Stimulated activated CD8-positive, alpha-beta memory T cell treated with anti-CD3 and anti-CD28 coated beads, Interleukin-7, amount 100 ng/mL, for 1 hour (primary cell): ENCODE data around the gene UBL4A.

Experiments used
- DNase-seq, 2 donors: peaks; one replicate each; pipeline ENCODE4 v3.0.0-alpha.2; 2020; ENCODE audit warnings: low read depth in 2 of 2

The UBL4A gene

DNA sequence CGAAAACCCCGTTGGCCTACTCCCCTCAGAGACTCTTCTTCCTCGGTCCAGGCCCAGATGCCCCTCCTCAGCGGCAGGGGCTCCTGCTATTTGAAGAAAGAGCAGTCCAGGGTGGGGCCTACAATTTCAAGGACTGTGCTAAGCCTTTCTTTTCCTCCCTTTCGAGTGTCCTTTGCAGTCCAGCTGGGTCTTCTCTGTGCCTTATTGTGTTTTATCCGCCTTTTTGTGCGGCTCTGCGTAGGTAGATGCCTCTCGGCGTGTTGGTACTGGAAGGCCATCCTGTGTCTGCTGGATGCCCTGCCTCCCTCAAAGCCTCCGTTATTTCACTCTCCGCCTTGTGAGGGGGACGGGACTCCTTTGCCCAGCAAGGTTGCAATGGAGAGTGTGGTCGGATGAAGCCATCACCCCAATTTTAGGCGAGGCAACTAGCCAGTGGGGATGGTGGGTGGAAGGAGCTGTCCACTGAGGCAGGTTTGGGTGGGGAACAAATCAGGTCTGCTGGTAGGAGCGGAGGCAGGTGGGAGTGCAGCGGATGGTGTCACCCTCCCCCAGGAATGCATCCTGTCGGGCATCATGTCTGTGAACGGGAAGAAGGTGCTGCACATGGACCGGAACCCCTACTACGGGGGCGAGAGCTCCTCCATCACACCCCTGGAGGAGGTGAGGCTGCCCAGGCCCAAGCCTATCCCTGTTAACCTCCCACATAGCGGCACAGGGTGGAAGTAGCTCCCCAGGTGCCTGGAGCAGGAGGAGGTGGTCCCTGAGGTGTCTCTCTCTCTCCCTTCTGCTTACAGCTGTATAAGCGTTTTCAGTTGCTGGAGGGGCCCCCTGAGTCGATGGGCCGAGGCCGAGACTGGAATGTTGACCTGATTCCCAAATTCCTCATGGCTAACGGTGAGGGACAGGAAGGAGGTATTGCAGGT lies 48.2 kb downstream of the UBL4A start:
- DNase-seq, result no peak

DNA sequence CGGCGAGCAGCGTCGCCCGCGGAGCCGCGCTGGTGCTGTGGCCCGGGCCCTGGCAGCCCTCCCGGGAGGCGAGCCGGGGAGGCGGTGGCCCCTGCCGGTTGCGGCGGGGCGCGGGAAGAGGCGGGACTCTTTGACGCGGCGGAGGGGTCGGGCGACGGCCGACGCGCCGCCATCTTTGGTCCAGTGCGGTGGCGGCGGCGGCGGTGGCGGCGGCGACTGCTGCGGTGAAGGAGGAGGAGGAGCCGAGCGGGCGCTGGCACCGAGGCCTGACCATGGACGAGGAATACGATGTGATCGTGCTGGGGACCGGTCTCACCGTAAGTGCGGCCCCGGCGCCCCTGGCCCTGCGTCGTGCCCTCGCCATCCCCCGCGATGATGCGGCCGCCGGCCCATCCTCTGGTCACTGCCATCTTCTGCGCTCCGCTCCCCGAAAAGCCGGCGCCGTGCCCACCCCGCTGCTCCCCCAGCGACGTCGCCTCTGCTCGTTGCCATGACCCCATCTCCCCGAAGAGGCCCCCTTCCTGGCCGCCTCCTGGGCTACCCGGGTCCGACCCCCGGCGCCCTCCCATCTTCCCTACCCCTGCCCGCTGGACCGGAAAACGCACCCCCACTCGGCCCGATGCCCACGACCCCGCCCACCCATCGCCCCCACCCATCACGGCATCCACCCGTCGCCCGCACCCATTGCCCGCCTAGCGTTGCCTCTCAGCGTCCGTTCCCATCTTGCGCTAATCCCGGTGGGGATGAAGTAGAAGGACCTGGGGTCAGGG lies 49.2 kb downstream of the UBL4A start, which contains the start of gene GDI1:
Gene GDI1, plus strand, starts transcription at position 172 of the 770 bp plus-strand sequence. Its CDS starts 101 bp downstream, at position 273.
- no peak for DNase-seq

DNA sequence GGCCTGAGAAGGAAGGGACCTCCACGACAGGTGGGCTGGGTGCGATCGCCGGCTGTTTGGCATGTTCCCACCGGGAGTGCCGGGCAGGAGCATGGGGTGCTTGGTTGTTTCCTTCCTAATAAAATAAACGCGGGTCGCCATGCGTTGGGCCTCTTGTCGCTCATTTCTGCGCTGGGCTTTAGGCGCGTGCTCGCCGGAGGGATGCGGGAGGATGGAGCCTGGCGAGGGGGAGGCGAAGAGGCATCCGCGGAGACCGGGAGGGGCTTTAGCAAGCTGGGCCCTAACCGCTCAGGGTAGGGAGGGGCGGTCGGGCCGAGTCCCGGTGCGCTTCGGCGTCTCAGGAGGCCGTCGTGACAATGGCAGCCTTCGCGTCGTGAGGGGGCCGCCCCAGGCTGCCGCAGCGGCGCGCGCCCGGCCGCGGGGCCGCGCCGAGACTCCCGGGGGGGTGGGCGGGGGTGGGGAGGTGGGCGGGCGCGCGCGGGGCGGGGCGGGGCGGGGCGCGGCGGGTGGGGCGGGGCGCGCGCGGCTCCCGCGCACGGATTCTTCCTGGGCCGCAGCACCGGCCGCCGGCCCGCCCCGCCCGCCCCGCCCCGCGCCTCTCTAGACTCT lies 49.9 kb downstream of the UBL4A start:
- no peak for DNase-seq

DNA sequence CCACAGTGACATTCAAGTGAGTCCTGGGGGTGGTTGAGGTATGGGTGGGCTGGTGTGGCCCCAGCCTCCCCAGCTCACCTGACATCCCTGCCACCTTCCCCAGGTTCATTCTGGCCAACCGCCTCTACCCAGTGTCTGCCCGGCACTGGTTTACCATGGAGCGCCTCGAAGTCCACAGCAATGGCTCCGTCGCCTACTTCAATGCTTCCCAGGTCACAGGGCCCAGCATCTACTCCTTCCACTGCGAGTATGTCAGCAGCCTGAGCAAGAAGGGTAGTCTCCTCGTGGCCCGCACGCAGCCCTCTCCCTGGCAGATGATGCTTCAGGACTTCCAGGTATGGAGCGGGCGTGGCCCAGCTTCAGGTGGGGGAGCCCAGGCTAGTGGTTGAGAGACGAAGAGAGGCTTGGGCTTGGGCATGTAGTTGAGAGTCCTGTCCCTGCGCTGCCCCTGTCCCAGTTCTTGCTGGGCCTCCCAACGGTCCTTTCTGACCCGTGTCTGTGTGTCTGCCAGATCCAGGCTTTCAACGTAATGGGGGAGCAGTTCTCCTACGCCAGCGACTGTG lies 51.2 kb downstream of the UBL4A start:
- DNase-seq, result no peak

DNA sequence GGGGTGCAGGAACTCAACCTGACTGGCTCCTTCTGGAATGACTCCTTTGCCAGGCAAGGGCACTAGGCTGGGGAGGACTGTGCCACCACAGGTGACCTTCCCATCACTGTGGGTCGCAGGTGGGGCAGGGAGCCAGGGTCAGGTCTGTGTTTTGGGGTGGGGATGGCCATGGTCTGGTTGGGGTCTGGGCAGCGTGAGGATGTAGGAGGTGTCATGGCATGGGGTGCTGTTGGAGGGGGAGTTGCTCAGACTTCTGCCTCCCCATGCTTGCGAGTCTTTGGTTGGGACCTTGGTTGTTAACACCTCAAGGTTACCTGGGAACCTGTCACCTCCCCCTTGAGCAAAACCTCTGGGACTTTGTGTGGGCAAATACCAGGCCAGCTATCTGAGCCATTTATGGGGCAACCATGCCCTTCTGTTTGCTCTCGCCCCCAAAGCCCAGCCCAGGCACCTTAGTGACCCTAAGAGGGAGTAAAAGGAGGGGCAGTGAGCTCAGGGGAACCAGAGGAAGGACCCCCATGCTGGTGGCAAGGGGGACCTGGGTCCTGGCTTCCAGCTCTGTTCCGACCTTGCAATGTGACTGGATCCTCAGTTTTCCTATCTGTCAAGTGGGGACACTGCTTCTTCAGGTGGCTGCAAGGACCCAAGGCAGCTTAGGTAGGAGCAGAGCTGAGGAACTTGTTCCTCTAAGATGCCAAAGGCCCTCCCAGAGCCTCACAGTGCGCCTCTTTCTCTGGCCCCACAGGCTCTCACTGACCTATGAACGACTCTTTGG lies 51.8 kb downstream of the UBL4A start:
- no peak for DNase-seq
